ENCODE data around the gene OSGIN1. TPM values are rescaled to one million over a fixed set of nuclear protein-coding genes. Genes with fewer than 3 reads are reported as not detected.

The OSGIN1 gene
- total RNA-seq, 2 donors from 2014 or later = 4.0 to 5.2 TPM

GRCh38 chr16:83970430-83970815, 17.4 kb downstream of the OSGIN1 start:
- intact Hi-C loops (cut with DNase I) = no loop called here
- ATAC-seq (no peak), DNase-seq (no peak)
- Histone ChIP-seq H3K4me1 (peaks cover 4% of the 10 kb centered on the region), H3K27ac (no peak overlapping the region), H3K4me3 (no peak overlapping the region), H3K36me3 (replicated peaks in 1 of 2; ENCODE audit: insufficient read depth in 1 of 2, low read depth in 2 of 2) (no peaks in the 10 kb centered on the region), H3K27me3 (peaks cover 0 to 5% of the 10 kb centered on the region in 2 donors), H3K9me3 (no peaks in the 10 kb centered on the region)
- TF ChIP-seq POLR2A (IDR thresholded peaks at IDR 0.05) (no peak), CTCF (IDR thresholded peaks at IDR 0.05) (no peak)
- 85 to 94% methylated on average over 2 to 6 of the region's 6 CpGs for WGBS, 2 donors

- DNase-seq (no peak), ATAC-seq (no peak)
- WGBS, 2 donors = 79 to 80% methylated on average over 21 to 26 of the region's 27 CpGs
- Histone ChIP-seq H3K4me1 (peaks cover 4% of the 10 kb centered on the region), H3K4me3 (no peak overlapping the region), H3K27ac (no peak overlapping the region), H3K36me3 (replicated peaks in 1 of 2; ENCODE audit: insufficient read depth in 1 of 2, low read depth in 2 of 2) (no peaks in the 10 kb centered on the region), H3K9me3 (no peaks in the 10 kb centered on the region), H3K27me3 (peaks cover 0 to 5% of the 10 kb centered on the region in 2 donors)
- intact Hi-C loops (cut with DNase I) = no loop called here
- no peak for TF ChIP-seq POLR2A (IDR thresholded peaks at IDR 0.05)
- no peak for TF ChIP-seq CTCF (IDR thresholded peaks at IDR 0.05)
These were observed 18.4 kb downstream of the OSGIN1 start for GRCh38 chr16:83971165-83972130.

GRCh38 chr16:83972256-83973008, 19.4 kb downstream of the OSGIN1 start:
- TF ChIP-seq POLR2A (IDR thresholded peaks at IDR 0.05) = no peak
- no peak for TF ChIP-seq CTCF (IDR thresholded peaks at IDR 0.05)
- no peak for ATAC-seq
- Histone ChIP-seq H3K36me3 (replicated peaks in 1 of 2; ENCODE audit: insufficient read depth in 1 of 2, low read depth in 2 of 2) (no peaks in the 10 kb centered on the region), H3K9me3 (no peaks in the 10 kb centered on the region), H3K4me1 (peaks cover 4% of the 10 kb centered on the region), H3K4me3 (no peak overlapping the region), H3K27me3 (peaks cover 0 to 5% of the 10 kb centered on the region in 2 donors), H3K27ac (no peak overlapping the region)
- no peak for DNase-seq
- WGBS, 2 donors = 77 to 85% methylated on average over 7 to 19 of the region's 19 CpGs
- intact Hi-C loops (cut with DNase I) = no loop called here

- no peak for ATAC-seq
- no peak for DNase-seq
- WGBS, 2 donors = 83% methylated on average over 6 to 9 of the region's 10 CpGs
These were observed 20.0 kb downstream of the OSGIN1 start for GRCh38 chr16:83973077-83973476.

More at GRCh38 chr16:83973077-83973476, 20.0 kb downstream of the OSGIN1 start:
- peaks cover 0 to 3% (median 0%) of the 10 kb centered on the region in 3 donors for H3K9me3 ChIP-seq
- H3K4me3 ChIP-seq = no peak overlapping the region
- peaks cover 0 to 5% of the 10 kb centered on the region in 2 donors for H3K27me3 ChIP-seq
- no peak overlapping the region for H3K27ac ChIP-seq
- no peaks in the 10 kb centered on the region for H3K36me3 ChIP-seq (replicated peaks in 1 of 2; ENCODE audit: insufficient read depth in 1 of 2, low read depth in 2 of 2)
- intact Hi-C loops (cut with DNase I) = no loop called here
- no peak for TF ChIP-seq CTCF (IDR thresholded peaks at IDR 0.05)
- TF ChIP-seq POLR2A (IDR thresholded peaks at IDR 0.05) = no peak
- H3K4me1 ChIP-seq = peaks cover 1% of the 10 kb centered on the region

All from body of pancreas (tissue), 4 donors.